ENCODE measurements around the gene NAA25.

Gene NAA25

DNA sequence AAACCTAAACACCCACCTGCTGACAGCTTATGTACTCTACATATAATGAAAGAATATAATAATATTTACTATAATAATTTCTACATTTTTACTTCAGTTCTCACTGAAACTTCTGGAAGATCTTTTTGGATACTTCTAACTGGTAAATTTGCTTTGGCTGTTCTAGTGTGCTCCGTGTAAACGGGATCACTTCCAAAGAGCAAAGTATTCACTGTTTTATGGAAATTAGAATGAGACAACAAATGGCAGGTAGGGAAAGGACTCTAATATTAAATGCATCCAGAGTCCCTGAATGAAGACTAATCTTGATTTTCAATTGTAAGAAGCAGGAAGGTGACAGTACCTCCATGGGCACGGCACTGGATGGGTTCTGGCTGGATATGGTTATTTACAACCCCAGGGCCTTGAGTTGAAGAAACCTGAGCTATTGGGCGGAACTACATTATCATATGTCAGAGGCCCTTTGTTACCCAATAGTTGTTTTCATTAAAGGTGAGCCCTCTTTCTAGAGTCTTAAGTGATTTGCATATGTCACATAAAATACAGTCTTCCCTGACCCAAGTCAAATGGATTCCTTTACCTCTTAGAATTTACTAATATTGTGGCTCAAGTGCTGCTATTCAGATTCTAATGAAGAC is 84.7 kb downstream of the NAA25 start:
- TF ChIP-seq, protein P1, sequence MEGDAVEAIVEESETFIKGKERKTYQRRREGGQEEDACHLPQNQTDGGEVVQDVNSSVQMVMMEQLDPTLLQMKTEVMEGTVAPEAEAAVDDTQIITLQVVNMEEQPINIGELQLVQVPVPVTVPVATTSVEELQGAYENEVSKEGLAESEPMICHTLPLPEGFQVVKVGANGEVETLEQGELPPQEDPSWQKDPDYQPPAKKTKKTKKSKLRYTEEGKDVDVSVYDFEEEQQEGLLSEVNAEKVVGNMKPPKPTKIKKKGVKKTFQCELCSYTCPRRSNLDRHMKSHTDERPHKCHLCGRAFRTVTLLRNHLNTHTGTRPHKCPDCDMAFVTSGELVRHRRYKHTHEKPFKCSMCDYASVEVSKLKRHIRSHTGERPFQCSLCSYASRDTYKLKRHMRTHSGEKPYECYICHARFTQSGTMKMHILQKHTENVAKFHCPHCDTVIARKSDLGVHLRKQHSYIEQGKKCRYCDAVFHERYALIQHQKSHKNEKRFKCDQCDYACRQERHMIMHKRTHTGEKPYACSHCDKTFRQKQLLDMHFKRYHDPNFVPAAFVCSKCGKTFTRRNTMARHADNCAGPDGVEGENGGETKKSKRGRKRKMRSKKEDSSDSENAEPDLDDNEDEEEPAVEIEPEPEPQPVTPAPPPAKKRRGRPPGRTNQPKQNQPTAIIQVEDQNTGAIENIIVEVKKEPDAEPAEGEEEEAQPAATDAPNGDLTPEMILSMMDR (IDR thresholded peaks at IDR 0.05; ENCODE audit: low read length, missing control alignments), result no peak
- no peak for DNase-seq (ENCODE audit: low read depth)
- no peak overlapping the region for H3K4me3 ChIP-seq (replicated peaks; ENCODE audit: low read depth, low read length)

DNA sequence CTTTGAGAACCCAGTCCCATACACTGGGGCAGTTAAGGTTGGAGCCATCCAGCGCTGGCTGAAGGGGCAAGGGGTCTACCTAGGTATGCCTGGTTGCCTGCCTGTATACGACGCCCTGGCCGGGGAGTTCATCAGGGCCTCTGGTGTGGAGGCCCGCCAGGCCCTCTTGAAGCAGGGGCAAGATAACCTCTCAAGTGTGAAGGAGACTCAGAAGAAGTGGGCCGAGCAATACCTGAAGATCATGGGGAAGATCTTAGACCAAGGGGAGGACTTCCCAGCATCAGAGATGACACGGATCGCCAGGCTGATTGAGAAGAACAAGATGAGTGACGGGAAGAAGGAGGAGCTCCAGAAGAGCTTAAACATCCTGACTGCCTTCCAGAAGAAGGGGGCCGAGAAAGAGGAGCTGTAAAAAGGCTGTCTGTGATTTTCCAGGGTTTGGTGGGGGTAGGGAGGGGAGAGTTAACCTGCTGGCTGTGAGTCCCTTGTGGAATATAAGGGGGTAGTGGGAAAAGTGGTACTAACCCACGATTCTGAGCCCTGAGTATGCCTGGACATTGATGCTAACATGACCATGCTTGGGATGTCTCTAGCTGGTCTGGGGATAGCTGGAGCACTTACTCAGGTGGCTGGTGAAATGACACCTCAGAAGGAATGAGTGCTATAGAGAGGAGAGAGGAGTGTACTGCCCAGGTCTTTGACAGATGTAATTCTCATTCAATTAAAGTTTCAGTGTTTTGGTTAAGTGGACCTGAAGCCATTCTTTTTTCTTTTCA is 86.2 kb downstream of the NAA25 start:
- DNase-seq (ENCODE audit: low read depth), result no peak
- TF ChIP-seq, protein P1 (IDR thresholded peaks at IDR 0.05; ENCODE audit: low read length, missing control alignments), result no peak
- no peak overlapping the region for H3K4me3 ChIP-seq (replicated peaks; ENCODE audit: low read depth, low read length)

DNA sequence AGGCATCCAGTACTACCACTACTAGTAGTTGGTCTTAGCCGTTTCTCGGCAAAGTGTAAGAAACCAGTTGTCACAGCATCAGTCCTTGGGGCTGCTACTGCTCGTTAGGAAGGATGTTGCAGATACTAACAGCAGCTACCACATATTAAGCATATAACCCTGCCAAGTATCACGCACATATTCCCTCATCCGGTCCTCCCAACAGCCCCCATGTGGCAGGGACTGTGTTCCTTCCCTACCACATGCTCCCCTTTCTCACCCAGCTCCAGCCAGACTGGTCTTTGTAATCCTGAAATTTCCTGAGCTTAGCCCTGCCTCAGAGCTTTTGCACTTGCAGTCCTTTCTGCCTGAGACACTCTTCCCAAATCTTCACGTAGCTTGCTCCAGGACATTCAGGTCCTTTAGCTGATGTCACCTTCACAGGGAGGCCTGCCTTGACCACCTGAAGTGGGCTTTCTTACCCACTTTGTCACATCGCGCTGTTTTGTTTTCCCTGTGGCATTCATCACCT is 87.6 kb downstream of the NAA25 start:
- DNase-seq (ENCODE audit: low read depth), result no peak
- no peak overlapping the region for H3K4me3 ChIP-seq (replicated peaks; ENCODE audit: low read depth, low read length)
- TF ChIP-seq, protein P1 (IDR thresholded peaks at IDR 0.05; ENCODE audit: low read length, missing control alignments), result no peak

DNA sequence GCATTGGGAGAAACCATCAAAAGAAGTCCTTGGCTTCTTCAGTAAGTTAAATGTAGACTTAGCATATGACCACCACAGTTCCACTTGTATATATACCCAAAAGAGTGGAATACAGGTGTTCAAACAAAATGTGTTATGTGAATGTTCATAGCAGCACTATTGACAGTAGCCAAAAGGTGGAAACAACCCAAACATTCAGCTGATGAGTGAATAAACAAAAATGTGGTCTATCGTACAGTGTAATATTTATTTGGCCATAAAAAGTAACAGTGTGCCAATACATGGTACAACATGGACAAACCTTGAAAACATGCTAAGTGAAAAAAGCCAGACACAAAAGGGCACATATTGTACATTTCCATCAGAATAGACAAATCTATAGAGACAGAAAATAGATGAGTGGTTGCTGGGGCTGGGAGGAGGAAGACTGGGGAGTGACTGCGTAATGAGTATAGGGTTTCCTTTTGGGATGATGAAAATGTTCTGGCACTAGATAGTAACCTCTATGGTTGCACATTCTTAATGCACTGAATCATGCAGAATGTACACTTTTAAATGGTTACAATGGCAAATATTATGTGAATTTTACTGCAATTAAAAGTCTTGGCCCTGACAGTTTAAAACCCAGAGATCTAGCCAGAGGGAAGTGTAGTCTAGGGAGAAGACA is 89.9 kb downstream of the NAA25 start:
- no peak overlapping the region for H3K4me3 ChIP-seq (replicated peaks; ENCODE audit: low read depth, low read length)
- TF ChIP-seq, protein P1 (IDR thresholded peaks at IDR 0.05; ENCODE audit: low read length, missing control alignments), result no peak
- peak; percentile 85 for DNase-seq (ENCODE audit: low read depth)

DNA sequence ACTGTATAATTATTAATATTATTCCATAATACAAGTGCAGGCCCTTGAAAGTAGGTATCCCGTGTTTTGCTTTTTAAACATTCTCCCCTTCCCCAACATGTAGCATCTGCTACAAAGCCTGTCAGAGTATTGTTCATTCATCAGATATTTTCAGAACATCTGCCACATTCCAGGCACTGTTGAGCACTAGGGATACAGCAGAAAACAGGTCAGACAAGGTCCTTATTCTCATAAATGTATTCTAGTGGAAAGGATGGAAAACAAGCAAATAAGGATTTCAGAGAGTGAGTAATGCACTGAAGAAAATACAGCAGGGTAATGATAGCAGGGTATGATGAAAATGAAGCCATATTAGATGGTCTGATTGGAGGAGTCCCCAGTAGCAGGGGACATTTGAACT is 91.5 kb downstream of the NAA25 start:
- no peak for DNase-seq (ENCODE audit: low read depth)
- H3K4me3 ChIP-seq (replicated peaks; ENCODE audit: low read depth, low read length), result no peak overlapping the region
- TF ChIP-seq, protein P1 (IDR thresholded peaks at IDR 0.05; ENCODE audit: low read length, missing control alignments), result no peak

DNA sequence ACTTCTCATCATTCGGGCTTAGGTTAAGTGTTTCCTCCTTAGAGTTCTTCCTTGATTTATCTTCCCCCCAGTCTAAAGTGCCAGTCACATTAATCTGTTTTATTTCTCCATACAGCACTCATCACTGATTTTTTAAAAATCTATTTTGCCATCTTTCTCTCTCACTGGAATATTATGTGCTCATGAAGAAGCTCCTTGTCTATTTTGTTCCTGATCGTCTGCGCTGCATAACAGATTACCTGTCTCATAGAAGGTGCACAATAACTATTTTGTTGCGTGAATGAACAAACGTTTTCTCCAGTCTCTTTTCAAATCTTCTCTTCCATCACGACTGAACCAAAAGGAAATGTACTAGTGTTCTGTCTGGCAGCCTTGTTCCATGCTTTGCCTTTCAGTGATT is 92.6 kb downstream of the NAA25 start:
- TF ChIP-seq, protein P1 (IDR thresholded peaks at IDR 0.05; ENCODE audit: low read length, missing control alignments), result no peak
- DNase-seq (ENCODE audit: low read depth), result no peak
- H3K4me3 ChIP-seq (replicated peaks; ENCODE audit: low read depth, low read length), result no peak overlapping the region
